GM18520 (cell line): Measurements from ENCODE around the gene FADS3.

ENCODE experiments used
- ATAC-seq: cut with Tn5 transposase; IDR thresholded peaks from one replicate; pipeline ENCODE4 v1.9.1; 2021; ENCODE audit not compliant: unreplicated experiment

FADS3 gene

DNA sequence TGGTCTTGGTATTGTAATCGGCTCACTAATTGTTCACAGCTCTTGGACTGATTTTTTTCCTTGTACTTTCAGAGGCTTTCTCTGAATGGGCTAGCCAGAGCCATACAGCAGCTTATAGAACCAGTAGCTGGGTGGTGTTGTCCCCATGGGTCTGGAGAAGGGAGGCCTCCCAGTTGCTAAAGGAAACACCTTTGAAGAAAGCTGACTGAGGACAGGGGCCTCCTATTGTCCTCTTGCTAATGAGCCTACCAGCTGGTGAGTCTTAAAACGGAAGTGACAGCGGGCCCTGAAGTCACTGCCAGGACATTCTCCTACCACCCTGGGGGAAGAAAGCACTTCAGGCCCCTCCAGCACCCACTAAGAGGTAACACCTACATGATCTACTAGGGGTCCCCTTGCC is 9.9 kb downstream of the FADS3 start:
- no peak for ATAC-seq

DNA sequence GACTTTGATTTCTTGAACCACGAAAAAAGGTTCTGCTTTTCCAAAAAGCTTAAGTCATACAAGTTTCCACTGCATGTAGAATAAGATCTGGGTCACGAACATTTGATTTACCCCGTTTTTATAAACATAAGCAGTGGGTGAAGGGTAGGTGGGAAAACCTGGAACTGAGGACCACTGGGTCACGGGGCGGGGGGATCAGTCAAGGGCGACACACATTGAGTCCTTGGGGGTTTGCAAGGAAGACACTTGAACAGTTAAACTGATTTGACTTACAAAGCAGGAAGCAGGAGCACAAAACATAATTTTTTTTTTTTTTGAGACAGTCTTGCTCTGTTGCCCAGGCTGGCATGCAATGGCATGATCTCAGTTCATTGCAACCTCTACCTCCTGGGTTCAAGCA is 10.9 kb downstream of the FADS3 start:
- ATAC-seq = no peak

DNA sequence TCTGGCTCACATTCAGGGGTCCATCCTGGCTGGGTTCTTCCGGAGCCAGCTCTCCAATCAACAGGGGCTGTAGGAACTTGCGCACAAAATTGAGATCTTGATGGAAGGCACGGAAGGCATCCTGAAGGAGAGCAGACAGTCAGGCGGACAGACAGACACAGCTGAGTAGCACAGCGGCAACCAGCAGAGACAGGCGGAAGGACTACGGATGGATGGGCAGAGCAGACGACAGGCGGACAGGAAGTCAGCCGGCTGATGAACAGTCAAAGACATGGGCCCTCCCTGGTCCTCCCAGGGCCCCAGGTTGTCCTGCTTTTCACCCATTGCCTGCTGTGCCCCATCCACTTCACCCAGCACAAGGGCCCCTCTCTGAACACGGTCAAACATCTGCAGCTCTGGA is 11.3 kb downstream of the FADS3 start:
- ATAC-seq = no peak

DNA sequence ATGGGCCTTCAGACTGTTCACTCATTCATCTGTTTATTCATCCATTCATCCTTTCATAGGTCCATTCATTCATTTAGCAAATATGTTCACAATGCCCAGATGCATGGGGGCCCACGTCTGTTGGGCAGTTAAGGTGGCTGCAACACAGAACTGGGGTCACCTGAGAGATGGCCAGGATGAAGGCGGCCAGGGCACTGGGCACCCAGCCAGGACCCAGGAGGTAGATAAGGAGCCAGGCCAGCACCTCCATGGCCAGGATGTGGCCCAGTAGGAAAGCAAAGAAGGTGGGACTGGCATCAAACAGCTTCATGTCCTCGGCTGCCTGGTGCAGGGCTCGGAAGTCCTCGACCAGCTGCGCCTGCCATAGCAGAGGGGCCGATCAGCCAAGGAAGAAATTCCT is 12.2 kb downstream of the FADS3 start:
- ATAC-seq = no peak

DNA sequence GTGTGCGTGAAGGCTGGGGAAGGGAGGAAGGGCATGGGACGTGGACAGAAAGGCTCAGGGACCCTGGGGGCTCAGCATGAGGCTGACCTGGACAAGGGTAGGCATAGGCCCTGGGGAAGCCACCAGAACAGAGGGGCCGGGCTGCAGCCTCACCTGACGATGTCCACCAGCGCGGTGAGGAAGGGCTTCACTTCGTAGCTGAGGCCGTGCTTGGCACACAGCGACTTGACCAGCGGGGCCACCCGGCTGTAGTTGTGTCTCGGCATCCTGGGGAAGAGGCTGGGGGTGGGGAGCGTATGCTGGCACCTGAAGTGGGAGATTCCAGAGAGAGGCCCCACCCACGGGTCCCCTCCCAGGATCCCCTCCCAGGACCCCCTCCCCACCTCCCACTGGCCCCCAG is 15.6 kb downstream of the FADS3 start:
- ATAC-seq = no peak

DNA sequence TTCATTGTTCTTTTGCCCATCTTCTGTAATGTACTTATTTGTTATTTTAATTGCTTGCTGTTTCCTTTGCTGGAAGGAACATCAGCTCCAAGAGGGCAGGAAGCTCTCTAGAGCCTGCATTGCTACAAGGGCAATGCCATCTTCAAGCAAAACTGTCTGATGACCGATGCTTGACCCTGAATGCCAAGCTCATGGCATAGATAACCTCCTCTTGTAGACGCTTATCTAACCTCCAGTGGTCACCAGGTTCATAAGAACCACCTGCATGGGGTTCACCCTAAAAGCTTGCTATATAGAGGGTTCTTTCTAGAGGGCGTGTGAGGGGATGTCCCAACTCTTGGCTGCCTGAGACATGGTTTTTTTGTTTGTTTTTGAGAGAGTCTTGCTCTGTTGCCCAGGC is 16.5 kb downstream of the FADS3 start:
- no peak for ATAC-seq

DNA sequence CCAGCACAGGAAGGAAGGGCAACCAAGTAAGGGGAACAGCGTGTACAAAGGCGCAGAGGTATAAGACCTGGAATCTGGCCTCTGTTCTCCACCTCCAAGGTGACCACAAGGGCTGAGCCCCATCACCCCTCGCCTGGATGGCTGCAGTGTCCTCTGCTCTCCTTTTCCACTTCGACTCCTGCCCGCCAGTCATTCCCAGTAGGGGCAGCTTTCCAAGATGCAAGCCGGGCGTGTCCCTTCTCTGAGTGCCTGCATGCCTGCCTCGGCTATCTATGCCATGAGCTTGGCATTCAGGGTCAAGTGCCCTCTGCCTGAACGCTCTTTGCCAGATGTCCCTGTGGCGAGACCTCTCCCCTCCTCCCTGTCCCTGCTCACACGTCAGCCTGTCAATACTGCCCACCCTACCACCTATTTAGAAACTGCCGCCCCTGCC is 17.0 kb downstream of the FADS3 start:
- ATAC-seq = no peak

DNA sequence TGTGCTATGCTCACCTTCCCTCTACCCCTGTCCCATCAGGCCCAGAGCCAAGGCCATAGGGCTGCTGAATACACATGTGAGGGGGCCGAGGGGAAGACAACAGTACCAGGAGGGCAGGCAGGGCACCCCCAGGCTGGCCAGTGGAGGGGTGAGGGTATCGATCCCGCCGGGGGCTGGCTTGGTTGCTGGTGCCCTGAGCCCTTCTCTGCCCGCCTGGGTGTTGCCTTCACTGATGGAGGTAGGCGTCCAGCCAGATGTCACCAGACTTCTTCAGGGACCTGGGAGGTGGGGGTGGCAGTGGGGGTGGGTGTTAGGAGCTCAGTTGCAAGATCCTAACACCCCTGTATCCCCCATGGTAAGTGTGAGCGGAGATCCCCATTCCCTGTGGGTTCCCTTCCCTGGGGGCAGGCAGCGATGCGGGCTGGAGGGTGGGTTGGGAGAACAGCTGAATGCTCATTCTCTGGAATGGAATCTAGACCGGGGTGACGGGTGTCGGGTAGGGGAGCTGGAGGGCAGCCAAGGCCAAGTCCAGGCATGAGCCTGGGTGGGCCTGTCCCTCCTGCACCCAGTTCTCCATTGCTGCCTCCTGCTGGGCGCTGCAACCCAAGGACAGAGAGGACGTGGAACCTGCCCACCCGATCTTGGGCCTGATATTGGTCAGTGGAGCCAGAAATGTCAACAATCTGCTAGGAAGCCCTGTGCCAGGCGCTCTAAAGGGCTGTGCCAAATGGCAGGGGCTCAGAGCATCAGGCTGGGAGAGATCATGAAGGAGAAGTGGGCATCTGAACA is 17.6 kb downstream of the FADS3 start:
- ATAC-seq = no peak

DNA sequence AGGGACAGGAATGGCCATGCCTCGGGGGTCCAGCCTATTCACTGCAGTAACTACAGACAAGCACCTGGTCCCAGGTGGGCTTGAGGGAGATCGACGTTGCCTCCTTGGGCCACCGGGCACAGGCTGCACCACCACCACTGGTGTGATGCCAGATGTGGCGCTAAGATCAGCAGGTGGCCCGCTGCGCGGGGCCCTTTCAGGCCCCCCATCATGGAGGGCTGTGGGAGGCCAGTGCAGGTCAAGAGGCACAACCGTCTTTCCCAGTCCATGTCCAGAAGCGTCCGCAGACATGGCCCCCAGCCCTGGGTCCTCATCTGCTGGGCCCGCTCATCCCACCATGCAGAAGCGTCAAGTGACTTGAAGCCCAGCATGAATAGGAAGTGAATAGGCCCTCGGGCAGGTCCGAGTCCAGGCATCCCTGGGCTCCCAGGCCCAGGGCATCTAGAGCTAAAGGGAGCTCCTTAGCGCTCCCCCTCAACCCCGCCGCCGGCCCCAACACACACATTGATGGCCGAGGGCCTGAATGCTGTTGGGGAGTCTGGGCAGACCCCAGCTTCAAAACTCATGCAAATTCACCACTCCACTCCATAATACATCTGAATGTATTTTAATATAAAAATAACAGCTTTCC is 18.3 kb downstream of the FADS3 start:
- ATAC-seq = no peak

DNA sequence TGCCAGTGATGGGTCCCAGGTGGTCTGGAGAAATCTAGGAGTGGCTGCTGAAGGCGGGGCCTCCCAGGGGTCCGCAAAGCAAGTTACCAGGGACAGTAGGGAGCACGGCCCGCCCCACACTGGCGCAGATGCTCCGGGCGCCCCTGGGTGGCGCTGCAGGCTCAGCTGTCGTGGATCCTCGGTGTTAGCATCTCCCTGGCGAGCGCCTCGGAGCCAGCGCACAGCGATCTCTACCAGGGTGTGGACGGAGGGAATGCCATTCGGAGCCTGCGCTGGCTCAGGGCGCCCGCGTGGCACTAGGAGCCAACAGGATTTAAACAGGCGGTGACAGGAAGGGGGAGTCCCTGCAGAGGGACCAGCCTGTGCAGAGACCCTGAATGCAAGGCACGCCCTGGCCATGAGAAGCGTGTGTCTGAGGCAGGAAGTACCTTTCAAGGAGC is 20.2 kb downstream of the FADS3 start:
- no peak for ATAC-seq

DNA sequence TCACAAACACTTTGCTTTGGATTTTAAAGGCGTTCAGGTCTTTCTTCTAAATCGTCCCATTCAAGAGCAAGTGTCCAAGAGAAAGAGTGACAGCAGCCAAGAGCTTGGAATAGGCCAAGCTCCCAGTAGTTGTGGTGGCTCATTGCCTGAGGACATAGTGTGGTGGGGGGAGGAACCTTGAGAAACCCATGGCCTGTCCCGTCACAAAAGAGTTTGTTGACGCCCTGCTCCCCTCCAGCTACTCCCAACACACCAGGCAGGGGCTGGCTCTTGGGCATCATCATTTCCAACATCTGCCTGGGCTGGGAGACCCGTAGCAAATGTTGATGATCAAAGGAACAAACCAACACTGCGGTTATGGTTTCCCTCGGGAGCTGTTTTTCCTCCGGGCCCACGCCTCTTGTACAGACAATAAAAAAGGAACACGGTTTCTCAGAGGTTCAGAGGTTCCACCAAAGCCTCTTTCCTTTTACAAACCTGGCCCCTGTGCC is 20.8 kb downstream of the FADS3 start:
- ATAC-seq = no peak

DNA sequence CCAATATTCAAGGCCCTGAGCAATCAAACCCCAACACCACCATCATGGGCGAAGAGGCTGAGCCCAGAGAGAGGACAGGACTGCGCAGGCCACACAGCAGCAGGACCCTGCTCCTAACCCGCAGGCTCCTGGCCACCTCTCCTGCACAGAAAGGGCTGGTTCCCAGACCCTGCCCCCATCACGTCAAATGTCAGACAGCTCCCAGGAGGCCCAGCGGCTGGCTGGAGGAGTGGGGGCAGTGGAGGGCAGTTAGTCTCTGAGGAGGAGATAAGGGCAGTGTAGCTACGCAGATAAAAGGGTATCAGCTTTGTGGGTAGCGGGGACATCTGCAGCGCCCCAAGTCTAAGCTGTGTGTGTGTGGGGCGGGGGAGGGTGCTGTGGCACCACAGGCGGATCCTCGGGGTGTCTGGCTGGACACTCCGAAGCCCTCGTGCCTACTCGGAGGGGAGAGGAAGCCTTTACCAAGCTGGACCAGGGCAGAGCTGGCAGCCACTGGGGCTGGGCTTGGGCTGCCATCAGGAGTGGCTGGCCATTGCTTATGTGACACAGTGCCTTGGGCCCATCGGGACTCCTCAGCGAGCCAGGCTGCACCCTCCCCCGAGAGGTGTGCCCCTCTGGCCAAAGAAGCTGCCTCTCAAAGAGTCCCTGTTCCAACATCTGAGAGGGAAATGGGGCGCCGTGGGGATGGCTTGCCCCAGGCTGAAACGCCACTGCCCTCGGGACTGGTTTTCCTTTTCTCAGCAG is 21.5 kb downstream of the FADS3 start:
- ATAC-seq = no peak

DNA sequence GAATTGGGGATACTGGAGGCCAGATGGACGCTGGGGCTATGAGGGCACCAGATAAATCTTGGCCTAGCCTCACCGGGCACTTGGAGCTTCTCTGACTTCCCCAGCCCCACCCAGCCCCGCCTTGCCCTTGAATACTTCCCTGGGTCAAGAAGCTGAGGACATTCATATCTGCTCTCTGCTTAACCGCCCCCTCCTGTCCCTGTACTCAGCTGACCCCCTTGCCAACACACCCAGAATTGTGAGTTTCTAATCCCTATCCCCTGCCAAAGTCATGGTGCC is 22.0 kb downstream of the FADS3 start:
- ATAC-seq = no peak

DNA sequence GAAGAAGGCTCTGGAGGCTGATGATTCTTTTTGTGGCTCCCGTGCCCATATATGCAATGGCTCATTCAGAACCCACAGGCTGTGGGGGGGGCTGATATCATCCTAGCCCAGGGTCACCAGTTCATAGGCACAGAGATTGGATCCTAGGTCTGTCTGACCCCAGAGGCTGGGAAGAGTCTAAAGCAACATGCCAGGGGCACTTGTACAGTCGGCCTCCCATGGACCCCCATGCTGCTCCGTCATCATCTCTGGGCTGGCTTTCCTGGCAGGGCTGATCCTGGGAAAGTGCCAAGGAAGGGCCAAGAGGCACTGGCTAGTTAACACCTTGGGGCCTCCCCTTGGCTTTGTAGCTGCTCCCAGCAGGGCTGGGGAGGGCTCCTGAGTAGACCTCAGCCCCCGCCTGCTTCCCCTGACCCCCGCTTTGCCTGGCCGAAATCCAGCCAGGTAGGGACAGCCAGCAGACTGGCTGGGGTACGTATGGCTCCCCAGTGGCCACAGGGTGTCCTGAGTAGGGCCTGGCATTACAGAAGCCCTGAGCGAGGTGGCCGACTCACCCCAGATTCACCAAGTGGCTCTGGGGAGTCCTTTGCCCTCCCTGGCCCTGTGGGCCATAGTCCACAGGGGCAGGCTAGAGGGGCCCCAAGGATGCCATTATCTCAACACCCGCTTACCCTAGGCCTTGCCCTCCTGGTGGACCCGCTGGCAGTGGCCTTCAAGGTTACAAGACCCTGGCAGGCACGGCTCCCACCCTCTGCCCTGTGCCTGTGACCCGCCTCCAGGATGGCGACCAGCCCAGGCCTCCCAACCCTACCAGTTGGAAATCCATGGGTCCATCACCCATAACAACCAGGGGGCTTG is 22.5 kb downstream of the FADS3 start:
- ATAC-seq = no peak

DNA sequence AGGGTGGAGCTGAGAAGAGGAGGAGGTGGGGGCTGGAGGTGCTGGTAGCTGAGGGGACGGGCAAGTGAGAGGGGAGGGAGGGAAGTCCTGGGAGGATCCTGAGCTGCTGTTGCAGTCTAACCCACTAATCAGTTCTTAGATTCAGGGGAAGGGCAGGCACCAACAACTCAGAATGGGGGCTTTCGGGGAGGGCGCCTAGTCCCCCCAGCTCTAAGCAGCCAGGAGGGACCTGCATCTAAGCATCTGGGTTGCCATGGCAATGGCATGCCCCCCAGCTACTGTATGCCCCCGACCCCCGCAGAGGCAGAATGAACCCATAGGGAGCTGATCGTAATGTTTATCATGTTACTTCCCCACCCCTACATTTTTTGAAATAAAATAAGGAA is 24.4 kb downstream of the FADS3 start:
- no peak for ATAC-seq

DNA sequence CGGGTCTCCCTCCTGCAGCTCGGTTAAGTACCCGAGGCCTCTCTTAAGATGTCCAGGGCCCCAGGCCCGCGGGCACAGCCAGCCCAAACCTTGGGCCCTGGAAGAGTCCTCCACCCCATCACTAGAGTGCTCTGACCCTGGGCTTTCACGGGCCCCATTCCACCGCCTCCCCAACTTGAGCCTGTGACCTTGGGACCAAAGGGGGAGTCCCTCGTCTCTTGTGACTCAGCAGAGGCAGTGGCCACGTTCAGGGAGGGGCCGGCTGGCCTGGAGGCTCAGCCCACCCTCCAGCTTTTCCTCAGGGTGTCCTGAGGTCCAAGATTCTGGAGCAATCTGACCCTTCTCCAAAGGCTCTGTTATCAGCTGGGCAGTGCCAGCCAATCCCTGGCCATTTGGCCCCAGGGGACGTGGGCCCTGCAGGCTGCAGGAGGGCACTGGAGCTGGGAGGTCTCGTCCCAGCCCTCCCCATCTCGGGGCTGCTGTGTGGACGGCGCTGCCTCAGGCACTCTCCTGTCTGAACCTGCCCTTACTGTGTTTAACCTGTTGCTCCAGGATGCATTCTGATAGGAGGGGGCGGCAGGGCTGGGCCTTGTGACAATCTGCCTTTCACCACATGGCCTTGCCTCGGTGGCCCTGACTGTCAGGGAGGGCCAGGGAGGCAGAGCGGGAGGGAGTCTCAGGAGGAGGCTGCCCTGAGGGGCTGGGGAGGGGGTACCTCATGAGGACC is 25.0 kb downstream of the FADS3 start:
- no peak for ATAC-seq

DNA sequence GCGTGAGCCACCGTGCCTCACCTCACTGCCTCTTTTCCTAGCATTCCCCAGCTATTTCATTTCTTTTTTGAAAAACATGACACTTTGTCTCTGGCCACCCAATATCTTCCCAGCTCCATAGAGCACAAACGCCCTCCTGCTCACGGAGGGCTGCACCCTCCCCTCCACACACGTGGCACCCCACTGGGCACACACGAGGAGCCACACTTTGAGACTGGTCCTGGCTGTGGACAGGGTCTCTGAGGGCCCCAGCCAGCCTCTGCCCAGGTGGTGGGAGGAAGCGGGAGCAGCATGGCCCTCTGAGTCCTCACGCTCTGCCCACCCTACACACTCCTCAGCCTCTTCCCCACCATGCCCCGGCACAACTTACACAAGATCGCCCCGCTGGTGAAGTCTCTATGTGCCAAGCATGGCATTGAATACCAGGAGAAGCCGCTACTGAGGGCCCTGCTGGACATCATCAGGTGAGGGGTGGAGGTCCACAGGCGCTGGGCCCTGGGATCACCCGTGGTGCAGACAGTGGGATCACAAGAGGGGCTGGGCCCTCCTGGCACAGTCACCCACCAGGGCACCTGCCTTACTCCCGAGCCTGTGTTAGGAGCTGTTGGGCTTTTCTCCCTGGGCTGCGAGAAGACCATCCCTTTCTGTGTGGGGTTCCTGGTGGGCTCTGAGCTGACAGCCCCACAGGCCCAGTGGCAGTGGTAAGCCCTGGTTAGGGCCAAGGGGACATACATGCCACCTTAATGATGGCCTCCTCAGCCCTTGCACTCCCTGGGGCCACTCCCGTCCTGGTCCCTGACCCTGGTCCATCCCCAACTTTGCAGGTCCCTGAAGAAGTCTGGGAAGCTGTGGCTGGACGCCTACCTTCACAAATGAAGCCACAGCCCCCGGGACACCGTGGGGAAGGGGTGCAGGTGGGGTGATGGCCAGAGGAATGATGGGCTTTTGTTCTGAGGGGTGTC is 26.2 kb downstream of the FADS3 start:
- no peak for ATAC-seq

DNA sequence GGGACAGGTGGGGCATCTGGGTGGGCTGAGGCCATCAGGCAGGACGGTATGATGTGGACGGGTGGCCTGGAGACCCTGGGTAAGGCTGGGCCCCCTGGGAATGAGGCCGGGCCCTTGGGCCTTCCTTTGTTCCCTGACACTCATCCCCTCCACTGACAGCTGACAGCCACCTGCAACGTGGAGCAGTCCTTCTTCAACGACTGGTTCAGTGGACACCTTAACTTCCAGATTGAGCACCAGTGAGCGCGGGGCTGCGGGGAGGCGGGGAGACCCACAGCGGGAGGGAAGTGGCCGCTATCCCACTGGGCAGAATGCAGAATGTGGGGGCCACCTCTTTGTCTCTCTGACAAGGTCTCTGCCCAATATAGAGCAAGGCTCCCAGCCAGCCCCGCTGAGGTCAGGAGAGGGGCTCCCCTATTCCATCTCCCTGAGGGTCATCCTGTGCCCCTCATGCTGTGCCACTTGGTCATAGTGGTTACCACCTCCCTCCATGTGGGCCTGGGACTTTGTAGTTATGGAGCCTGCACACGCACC is 27.7 kb downstream of the FADS3 start:
- no peak for ATAC-seq
